GM12872 (cell line): ENCODE measurements around the gene LAMC2.

Source experiments
- CTCF ChIP-seq: IDR thresholded peaks from 3 replicates; pipeline ENCODE4 v1.5.1; 2011; ENCODE audit warnings: low read depth, mild to moderate bottlenecking, low read length, moderate library complexity; ENCODE audit not compliant: insufficient read depth

Gene LAMC2

DNA sequence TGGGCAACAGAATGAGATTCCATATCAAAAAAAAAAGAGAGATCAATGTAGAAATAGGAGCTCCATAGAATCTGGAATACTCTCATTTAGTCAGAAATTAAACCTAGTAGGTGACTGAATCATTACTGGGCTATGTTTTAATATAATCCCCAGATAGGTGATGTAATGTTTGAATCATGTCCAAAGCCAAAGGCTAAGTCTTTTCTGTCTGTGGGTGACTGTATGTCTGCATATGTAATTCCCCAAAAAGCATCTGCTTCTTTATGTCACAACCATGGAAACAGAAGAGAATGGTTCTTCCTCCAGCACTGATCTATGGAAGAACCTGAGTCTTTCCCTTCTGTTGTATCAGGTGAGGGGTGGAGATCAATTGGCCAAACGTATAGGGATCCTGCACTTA is 5.8 kb downstream of the LAMC2 start:
- TF ChIP-seq CTCF = no peak

DNA sequence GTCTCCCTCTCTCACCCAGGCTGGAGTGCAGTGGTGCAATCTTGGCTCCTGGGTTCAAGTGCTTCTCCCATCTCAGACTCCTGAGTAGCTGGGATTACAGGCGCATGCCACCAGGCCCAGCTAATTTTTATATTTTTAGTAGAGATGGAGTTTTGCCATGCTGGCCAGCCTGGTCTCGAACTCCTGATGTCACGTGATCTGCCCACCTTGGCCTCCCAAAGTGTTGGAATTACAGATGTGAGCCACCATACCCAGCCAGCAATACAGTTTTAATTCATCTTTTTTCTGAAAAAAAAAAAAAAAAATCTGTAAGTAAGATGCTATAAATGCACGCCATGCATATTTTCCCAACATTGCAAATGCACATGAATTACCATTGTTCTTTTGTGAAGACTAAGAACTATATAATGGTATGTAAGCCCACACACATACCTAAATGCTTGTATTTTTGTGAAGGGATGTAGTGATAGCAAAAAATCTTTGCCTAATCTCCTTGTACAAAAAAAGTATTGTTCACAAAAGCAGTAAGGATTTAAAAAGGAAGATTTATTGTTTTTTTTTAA is 8.0 kb downstream of the LAMC2 start:
- TF ChIP-seq CTCF = no peak

GRCh38 chr1:183194527-183195141 is 8.6 kb downstream of the LAMC2 start:
- no peak for TF ChIP-seq CTCF

DNA sequence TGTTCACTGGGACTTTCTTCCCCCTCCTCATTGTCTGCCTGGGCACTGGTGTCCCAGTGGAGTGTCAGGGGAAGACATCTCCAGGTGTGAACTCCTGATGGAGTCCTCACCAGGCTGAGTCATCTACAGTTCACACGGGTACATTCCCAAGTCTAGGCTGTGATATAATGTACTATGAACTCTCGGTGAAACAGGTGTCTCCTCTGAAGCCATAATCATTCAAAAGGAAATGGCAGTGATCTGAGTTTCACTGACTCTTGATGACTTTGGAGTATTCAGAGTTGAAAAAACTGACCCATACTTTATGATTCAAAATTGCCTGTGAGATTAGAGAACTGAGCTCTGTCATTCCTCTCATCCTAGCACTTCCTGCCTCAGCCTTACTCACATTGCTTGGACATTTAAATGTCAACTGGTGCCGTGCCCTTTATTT is 9.1 kb downstream of the LAMC2 start:
- TF ChIP-seq CTCF = no peak

- no peak for TF ChIP-seq CTCF
These were observed 11.7 kb downstream of the LAMC2 start for GRCh38 chr1:183197762-183198161.

DNA sequence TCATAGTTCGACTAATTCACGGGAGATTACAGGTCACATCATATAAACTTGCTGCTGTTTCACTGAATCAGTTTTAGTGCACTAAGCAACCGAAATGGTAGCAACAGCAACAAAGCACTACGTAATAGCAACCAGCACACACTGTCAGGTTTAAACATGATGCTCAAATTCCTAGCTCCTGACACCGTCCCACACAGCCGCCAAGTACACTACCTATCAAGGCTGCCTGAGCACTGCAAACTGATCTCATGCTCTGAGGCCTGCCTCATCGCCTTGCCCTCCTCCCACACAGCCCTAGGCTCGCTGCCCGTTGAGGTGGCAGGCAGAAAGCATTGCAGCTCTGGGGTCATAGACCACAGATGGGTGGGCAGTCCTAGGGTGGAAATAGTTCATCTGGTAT is 12.4 kb downstream of the LAMC2 start:
- no peak for TF ChIP-seq CTCF

- TF ChIP-seq CTCF = no peak
These were observed 13.2 kb downstream of the LAMC2 start for GRCh38 chr1:183199304-183199703.
